Measurements from ENCODE around the gene AP1M1.
"Not testable (repeated sequence)": the region's sequence is repeated elsewhere in the genome, so short reads cannot be mapped to it uniquely, and the experiment has no call there.

GRCh38 chr19:16285079-16285478 is 87.4 kb downstream of the AP1M1 start:
- not testable (repeated sequence) for TF ChIP-seq BHLHE40 (IDR thresholded peaks at IDR 0.05; ENCODE audit: borderline replicate concordance); CTBP1 (IDR thresholded peaks at IDR 0.05; ENCODE audit: borderline replicate concordance); SP1 (IDR thresholded peaks at IDR 0.05); FOXA1 (IDR thresholded peaks at IDR 0.05); FOXK2 (IDR thresholded peaks at IDR 0.05); ZNF384 (IDR thresholded peaks at IDR 0.05); HDGF (IDR thresholded peaks at IDR 0.05; ENCODE audit: borderline replicate concordance); TARDBP (IDR thresholded peaks at IDR 0.05); LEF1 (IDR thresholded peaks at IDR 0.05; ENCODE audit: borderline replicate concordance); FOXM1 (IDR thresholded peaks at IDR 0.05; ENCODE audit: borderline replicate concordance); ELF4 (IDR thresholded peaks at IDR 0.05); PKNOX1 (IDR thresholded peaks at IDR 0.05); NFRKB (IDR thresholded peaks at IDR 0.05)
